ENCODE data around the gene ALOX15. TPM values are rescaled to one million over a fixed set of nuclear protein-coding genes. Genes with fewer than 3 reads are reported as not detected.

The ALOX15 gene
- total and polyA plus RNA-seq, 9 of the 15 experiments (the other 6 are each of a cell fraction or from before 2014, with no cell fraction given) = not detected

DNA sequence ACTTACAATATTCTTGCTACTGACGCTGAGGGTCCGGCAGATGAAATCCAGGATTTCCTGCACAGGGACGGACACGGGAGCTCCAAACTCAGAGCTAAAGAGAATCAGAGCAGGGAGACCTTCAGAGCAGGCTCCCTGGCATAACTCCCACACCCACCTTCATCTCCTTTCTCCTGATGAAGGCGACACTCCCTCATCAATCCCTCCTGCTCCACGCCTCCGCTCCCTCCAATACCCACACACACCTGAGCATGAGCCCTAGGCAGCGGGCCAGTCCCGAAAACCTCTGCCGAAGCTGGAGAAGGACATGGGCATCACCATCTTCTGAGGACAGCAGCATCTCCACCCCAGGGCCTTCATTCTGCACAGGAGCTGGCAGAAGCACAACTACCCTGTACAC lies 34.3 kb upstream of the ALOX15 start:
- no TSS peak for BruUV-seq (replicated peaks)
- no peak for FAIRE-seq
- no peak overlapping the region for H3K4me3 ChIP-seq
- no peak overlapping the region for H3K9ac ChIP-seq (ENCODE audit: insufficient read depth in 1 of 2, low read depth in 2 of 2, low read length in 2 of 2)
- intact Hi-C loops (cut with micrococcal nuclease) = no loop called here
- no peak overlapping the region; the same call in 2 of the 3 replicates for H3K27ac ChIP-seq (ENCODE audit: extremely low read depth, low read depth, low read length)
- TF ChIP-seq ARID2 (IDR thresholded peaks at IDR 0.05) = no peak
- TF ChIP-seq, protein P1, sequence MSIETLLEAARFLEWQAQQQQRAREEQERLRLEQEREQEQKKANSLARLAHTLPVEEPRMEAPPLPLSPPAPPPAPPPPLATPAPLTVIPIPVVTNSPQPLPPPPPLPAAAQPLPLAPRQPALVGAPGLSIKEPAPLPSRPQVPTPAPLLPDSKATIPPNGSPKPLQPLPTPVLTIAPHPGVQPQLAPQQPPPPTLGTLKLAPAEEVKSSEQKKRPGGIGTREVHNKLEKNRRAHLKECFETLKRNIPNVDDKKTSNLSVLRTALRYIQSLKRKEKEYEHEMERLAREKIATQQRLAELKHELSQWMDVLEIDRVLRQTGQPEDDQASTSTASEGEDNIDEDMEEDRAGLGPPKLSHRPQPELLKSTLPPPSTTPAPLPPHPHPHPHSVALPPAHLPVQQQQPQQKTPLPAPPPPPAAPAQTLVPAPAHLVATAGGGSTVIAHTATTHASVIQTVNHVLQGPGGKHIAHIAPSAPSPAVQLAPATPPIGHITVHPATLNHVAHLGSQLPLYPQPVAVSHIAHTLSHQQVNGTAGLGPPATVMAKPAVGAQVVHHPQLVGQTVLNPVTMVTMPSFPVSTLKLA (conservative IDR thresholded peaks at IDR 0.05) = no peak
- TF ChIP-seq, protein P2, sequence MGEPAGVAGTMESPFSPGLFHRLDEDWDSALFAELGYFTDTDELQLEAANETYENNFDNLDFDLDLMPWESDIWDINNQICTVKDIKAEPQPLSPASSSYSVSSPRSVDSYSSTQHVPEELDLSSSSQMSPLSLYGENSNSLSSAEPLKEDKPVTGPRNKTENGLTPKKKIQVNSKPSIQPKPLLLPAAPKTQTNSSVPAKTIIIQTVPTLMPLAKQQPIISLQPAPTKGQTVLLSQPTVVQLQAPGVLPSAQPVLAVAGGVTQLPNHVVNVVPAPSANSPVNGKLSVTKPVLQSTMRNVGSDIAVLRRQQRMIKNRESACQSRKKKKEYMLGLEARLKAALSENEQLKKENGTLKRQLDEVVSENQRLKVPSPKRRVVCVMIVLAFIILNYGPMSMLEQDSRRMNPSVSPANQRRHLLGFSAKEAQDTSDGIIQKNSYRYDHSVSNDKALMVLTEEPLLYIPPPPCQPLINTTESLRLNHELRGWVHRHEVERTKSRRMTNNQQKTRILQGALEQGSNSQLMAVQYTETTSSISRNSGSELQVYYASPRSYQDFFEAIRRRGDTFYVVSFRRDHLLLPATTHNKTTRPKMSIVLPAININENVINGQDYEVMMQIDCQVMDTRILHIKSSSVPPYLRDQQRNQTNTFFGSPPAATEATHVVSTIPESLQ (CRISPR knock-in tag; IDR thresholded peaks at IDR 0.05) = no peak
- no peak for TF ChIP-seq MIER1 (IDR thresholded peaks at IDR 0.05; ENCODE audit: low read depth)
- H2AFZ ChIP-seq (ENCODE audit: low read depth, low read length) = no peak overlapping the region
- peaks cover 90% of the 10 kb centered on the region; the same call in 2 of the 3 replicates for H3K36me3 ChIP-seq (ENCODE audit: control insufficient read depth, insufficient read depth, low read length)
- ATAC-seq = no peak
- POLR2A ChIA-PET = interaction anchor here (1.0 kb wide), 1 partner anchor 22 kb away, joined by 4 read pairs; no protein-coding TSS in a partner anchor
- H3K79me2 ChIP-seq (ENCODE audit: control insufficient read depth, insufficient read depth, low read length) = no peaks in the 10 kb centered on the region
- DNase-seq (ENCODE audit: extremely low read depth in 1 of 4, low spot score in 3 of 4) = no peak
- CTCF ChIA-PET (ENCODE audit: low intra/inter-chr PET ratio) = no interaction called here
- H3K4me1 ChIP-seq (replicated peaks in 1 of 2; ENCODE audit: control insufficient read depth in 2 of 2, insufficient read depth in 2 of 2, low read length in 2 of 2) = no peaks in the 10 kb centered on the region; a peak in 2 of 5 replicates
- H3K4me2 ChIP-seq (ENCODE audit: insufficient read depth, low read length) = no peak overlapping the region
- WGBS (ENCODE audit: insufficient coverage, low coverage, missing lambda C conversion rate) = 96% methylated on average over 8 of the region's 10 CpGs
- no peaks in the 10 kb centered on the region for H3K9me3 ChIP-seq (replicated peaks; ENCODE audit: control insufficient read depth, insufficient read depth, low read depth, low read length)
- H4K20me1 ChIP-seq (replicated peaks; ENCODE audit: control insufficient read depth, insufficient read depth, low read length) = no peaks in the 10 kb centered on the region
- H3K9me1 ChIP-seq (ENCODE audit: control insufficient read depth, insufficient read depth, low read length) = no peaks in the 10 kb centered on the region
- in situ Hi-C loops (cut with MboI) = no loop called here
- H3K27me3 ChIP-seq (ENCODE audit: control insufficient read depth in 2 of 2, insufficient read depth in 2 of 2, low read length in 2 of 2) = no peaks in the 10 kb centered on the region

Data from K562 (cell line).